ENCODE results near the gene ARF1. TPM values are rescaled to one million over a fixed set of nuclear protein-coding genes. Genes with fewer than 3 reads are reported as not detected.
A peak's percentile ranks its signal among the peaks of the same experiment; 100 is the strongest.

ARF1 gene
- total RNA-seq, 1 donor, result 231 TPM

DNA sequence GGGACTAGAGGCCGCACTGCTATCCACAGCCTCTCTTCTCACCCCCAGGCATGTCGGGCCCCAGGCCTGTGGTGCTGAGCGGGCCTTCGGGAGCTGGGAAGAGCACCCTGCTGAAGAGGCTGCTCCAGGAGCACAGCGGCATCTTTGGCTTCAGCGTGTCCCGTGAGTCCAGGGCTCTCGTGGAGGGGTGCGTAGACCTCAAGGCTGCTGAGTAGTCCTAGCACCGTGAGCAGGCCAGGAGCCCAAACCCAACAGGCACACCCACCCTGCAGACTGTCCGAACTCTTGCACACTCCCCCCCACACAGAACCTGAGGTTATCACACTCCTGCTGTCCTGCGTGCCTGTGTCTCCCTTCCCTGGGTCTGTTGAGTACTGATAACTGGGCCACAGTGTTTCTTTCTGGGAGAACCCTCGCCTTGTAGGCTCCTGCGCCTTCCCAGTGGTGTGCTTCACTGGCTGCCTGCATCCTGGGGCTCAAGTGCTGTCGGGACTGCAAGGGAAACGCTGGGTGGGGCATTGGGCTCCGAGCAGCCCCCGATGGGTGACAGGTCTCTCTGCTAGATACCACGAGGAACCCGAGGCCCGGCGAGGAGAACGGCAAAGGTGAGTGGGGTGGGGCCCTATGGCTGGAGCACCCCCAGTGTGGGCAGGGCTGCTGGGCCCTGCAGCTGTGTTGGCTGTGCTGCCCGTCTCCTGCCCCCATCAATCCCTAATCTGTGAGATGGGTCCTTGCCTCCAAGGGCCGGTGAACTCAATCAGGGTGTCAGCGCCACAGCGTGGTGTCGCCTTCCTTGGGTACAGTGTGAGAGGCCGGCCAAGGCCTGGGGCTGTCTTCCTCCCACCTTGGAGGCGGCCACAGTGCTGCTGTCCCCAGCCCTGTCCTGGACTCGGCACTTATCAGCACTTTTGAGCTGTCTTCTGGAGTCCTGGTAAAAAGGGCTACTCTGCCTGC is 63.2 kb downstream of the ARF1 start:
- H3K27me3 ChIP-seq (ENCODE audit: insufficient read depth, low read length), result no peaks in the 10 kb centered on the region
- H3K36me3 ChIP-seq (ENCODE audit: insufficient read depth, low read length), result peaks cover 8% of the 10 kb centered on the region
- DNase-seq (ENCODE audit: insufficient read length, low spot score, missing footprints), result peak; percentile 84
- peaks cover 31% of the 10 kb centered on the region for H3K4me1 ChIP-seq (ENCODE audit: insufficient read depth, low read length)
- no peak overlapping the region for H3K4me2 ChIP-seq (ENCODE audit: insufficient read depth, low read length)
- peaks cover 64% of the 10 kb centered on the region for H4K20me1 ChIP-seq (ENCODE audit: insufficient read depth, low read length)
- no peak overlapping the region for H2AFZ ChIP-seq (ENCODE audit: low read length)
- H3K4me3 ChIP-seq (ENCODE audit: insufficient read depth, low read length), result no peak overlapping the region
- TF ChIP-seq, protein P1, sequence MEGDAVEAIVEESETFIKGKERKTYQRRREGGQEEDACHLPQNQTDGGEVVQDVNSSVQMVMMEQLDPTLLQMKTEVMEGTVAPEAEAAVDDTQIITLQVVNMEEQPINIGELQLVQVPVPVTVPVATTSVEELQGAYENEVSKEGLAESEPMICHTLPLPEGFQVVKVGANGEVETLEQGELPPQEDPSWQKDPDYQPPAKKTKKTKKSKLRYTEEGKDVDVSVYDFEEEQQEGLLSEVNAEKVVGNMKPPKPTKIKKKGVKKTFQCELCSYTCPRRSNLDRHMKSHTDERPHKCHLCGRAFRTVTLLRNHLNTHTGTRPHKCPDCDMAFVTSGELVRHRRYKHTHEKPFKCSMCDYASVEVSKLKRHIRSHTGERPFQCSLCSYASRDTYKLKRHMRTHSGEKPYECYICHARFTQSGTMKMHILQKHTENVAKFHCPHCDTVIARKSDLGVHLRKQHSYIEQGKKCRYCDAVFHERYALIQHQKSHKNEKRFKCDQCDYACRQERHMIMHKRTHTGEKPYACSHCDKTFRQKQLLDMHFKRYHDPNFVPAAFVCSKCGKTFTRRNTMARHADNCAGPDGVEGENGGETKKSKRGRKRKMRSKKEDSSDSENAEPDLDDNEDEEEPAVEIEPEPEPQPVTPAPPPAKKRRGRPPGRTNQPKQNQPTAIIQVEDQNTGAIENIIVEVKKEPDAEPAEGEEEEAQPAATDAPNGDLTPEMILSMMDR (IDR thresholded peaks at IDR 0.05; ENCODE audit: extremely low read depth, low read depth, low read length), result no peak
- no peaks in the 10 kb centered on the region for H3K9me3 ChIP-seq (ENCODE audit: low read depth, low read length)
- H3K27ac ChIP-seq (ENCODE audit: low read depth, low read length), result no peak overlapping the region
- H3K79me2 ChIP-seq (ENCODE audit: insufficient read depth, low read length), result peaks cover 94% of the 10 kb centered on the region

DNA sequence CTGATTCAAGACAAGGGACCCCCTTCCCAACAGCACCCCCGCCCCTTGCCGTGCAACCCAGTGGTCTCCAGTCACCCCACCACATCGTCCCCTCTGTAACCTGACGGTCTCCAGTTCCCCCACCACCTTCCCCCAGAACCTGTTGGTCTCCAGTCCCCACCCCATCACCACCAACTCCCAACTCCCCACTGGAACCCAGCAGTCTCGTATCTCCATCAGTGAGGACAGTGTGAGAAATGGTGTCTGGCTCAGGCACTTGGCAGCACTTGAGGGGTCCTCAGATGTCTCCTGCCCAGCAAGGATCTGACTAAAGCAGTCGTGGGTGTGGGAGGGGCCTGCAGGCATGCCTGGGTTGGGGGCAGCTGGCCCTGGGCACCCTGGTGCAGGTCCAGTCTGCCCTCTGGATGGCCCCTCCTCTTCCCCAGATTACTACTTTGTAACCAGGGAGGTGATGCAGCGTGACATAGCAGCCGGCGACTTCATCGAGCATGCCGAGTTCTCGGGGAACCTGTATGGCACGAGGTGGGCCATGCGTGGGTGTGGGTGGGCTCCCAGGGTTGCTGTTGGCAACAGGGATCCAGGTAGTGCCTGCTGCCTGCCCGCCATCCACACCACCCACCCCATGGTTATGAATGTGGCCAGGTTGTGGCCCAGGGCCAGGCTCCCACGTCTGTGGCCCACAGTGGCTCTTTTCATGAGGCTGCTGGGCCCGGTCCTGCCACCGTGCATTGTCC is 64.1 kb downstream of the ARF1 start:
- H3K36me3 ChIP-seq (ENCODE audit: insufficient read depth, low read length), result peaks cover 8% of the 10 kb centered on the region
- TF ChIP-seq, protein P1 (IDR thresholded peaks at IDR 0.05; ENCODE audit: extremely low read depth, low read depth, low read length), result no peak
- H3K79me2 ChIP-seq (ENCODE audit: insufficient read depth, low read length), result peaks cover 90% of the 10 kb centered on the region
- no peak overlapping the region for H3K4me3 ChIP-seq (ENCODE audit: insufficient read depth, low read length)
- H3K4me1 ChIP-seq (ENCODE audit: insufficient read depth, low read length), result peaks cover 34% of the 10 kb centered on the region
- no peak overlapping the region for H3K27ac ChIP-seq (ENCODE audit: low read depth, low read length)
- peaks cover 67% of the 10 kb centered on the region for H4K20me1 ChIP-seq (ENCODE audit: insufficient read depth, low read length)
- H3K4me2 ChIP-seq (ENCODE audit: insufficient read depth, low read length), result no peak overlapping the region
- H2AFZ ChIP-seq (ENCODE audit: low read length), result no peak overlapping the region
- no peaks in the 10 kb centered on the region for H3K9me3 ChIP-seq (ENCODE audit: low read depth, low read length)
- H3K27me3 ChIP-seq (ENCODE audit: insufficient read depth, low read length), result no peaks in the 10 kb centered on the region
- DNase-seq (ENCODE audit: insufficient read length, low spot score, missing footprints), result peak; percentile 68

DNA sequence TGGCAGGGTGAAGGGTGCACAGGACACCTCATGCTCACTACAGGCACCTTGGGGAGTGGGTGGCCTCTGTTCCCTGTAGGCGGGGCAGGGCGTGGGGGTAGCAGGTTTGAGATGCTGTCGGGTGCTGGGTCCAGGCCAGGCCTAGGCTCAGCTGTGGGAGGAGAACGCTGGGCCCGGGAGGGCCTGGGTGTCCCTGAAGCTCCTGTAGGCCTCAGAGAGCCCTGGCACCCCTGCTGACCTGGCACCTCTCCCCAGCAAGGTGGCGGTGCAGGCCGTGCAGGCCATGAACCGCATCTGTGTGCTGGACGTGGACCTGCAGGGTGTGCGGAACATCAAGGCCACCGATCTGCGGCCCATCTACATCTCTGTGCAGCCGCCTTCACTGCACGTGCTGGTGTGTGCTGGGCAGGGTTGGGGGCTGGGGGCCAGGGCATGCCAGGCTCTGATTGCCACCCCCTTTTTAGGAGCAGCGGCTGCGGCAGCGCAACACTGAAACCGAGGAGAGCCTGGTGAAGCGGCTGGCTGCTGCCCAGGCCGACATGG is 64.7 kb downstream of the ARF1 start:
- Histone ChIP-seq H3K27me3 (ENCODE audit: insufficient read depth, low read length) (no peaks in the 10 kb centered on the region), H4K20me1 (ENCODE audit: insufficient read depth, low read length) (peaks cover 65% of the 10 kb centered on the region), H2AFZ (ENCODE audit: low read length) (no peak overlapping the region), H3K4me2 (ENCODE audit: insufficient read depth, low read length) (no peak overlapping the region), H3K4me3 (ENCODE audit: insufficient read depth, low read length) (no peak overlapping the region), H3K4me1 (ENCODE audit: insufficient read depth, low read length) (peaks cover 27% of the 10 kb centered on the region), H3K36me3 (ENCODE audit: insufficient read depth, low read length) (peaks cover 8% of the 10 kb centered on the region), H3K27ac (ENCODE audit: low read depth, low read length) (no peak overlapping the region), H3K9me3 (ENCODE audit: low read depth, low read length) (no peaks in the 10 kb centered on the region), H3K79me2 (ENCODE audit: insufficient read depth, low read length) (peaks cover 86% of the 10 kb centered on the region)
- TF ChIP-seq, protein P1 (IDR thresholded peaks at IDR 0.05; ENCODE audit: extremely low read depth, low read depth, low read length), result no peak
- DNase-seq (ENCODE audit: insufficient read length, low spot score, missing footprints), result peak; percentile 84
